ENCODE data around the gene ENPP7. TPM values are rescaled to one million over a fixed set of nuclear protein-coding genes. Genes with fewer than 3 reads are reported as not detected.

Gene ENPP7
- total RNA-seq, 4 donors from 2014 or later, result not detected

GRCh38 chr17:79779084-79779529 is 48.4 kb downstream of the ENPP7 start:
- TF ChIP-seq, protein P1, sequence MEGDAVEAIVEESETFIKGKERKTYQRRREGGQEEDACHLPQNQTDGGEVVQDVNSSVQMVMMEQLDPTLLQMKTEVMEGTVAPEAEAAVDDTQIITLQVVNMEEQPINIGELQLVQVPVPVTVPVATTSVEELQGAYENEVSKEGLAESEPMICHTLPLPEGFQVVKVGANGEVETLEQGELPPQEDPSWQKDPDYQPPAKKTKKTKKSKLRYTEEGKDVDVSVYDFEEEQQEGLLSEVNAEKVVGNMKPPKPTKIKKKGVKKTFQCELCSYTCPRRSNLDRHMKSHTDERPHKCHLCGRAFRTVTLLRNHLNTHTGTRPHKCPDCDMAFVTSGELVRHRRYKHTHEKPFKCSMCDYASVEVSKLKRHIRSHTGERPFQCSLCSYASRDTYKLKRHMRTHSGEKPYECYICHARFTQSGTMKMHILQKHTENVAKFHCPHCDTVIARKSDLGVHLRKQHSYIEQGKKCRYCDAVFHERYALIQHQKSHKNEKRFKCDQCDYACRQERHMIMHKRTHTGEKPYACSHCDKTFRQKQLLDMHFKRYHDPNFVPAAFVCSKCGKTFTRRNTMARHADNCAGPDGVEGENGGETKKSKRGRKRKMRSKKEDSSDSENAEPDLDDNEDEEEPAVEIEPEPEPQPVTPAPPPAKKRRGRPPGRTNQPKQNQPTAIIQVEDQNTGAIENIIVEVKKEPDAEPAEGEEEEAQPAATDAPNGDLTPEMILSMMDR (IDR thresholded peaks at IDR 0.05), result no peak
- no peak for ATAC-seq (ENCODE audit: low FRiP score)

DNA sequence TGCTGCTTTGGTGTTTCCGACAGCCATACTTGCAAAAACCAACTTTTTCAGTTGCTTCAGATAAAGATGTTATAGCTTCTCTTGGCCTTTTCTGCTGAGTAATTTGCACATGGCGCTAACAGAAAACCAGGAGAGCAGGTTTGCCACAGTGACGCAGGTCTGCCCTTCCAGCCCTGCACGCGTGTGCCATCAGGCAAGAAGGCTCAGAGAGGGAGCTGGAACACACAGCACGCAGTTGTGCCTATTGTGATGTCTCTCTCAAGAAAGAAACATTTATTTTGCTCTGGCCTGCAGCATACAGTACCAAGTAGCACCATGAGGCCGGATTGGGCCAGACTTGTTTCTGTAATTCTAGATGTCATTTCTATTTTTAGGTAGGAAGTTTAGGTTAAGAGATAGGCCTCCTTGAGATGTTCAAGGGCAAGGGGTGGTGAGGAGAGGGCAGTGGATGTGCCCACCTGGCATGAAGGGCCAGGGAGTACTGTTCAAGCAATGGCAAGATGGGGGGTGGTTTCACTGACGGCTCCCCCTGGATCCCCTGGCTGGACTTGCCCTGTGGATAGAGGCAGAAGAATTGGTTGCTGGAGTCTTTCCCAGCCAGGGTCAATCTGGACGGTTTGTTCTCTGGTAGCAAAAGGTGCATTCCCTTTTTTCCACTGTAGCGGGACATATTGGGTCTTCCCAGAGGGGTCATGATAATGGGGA is 49.1 kb downstream of the ENPP7 start:
- DNase-seq (ENCODE audit: low spot score) (no peak), ATAC-seq (ENCODE audit: low FRiP score) (no peak)
- TF ChIP-seq, protein P1 (IDR thresholded peaks at IDR 0.05), result no peak

More at GRCh38 chr17:79779084-79779529, 48.4 kb downstream of the ENPP7 start:
- DNase-seq (ENCODE audit: low spot score), result no peak

GRCh38 chr17:79781012-79781650 is 50.4 kb downstream of the ENPP7 start:
- ATAC-seq (ENCODE audit: low FRiP score) (no peak), DNase-seq (ENCODE audit: low spot score) (no peak)
- TF ChIP-seq, protein P1 (IDR thresholded peaks at IDR 0.05), result no peak

DNA sequence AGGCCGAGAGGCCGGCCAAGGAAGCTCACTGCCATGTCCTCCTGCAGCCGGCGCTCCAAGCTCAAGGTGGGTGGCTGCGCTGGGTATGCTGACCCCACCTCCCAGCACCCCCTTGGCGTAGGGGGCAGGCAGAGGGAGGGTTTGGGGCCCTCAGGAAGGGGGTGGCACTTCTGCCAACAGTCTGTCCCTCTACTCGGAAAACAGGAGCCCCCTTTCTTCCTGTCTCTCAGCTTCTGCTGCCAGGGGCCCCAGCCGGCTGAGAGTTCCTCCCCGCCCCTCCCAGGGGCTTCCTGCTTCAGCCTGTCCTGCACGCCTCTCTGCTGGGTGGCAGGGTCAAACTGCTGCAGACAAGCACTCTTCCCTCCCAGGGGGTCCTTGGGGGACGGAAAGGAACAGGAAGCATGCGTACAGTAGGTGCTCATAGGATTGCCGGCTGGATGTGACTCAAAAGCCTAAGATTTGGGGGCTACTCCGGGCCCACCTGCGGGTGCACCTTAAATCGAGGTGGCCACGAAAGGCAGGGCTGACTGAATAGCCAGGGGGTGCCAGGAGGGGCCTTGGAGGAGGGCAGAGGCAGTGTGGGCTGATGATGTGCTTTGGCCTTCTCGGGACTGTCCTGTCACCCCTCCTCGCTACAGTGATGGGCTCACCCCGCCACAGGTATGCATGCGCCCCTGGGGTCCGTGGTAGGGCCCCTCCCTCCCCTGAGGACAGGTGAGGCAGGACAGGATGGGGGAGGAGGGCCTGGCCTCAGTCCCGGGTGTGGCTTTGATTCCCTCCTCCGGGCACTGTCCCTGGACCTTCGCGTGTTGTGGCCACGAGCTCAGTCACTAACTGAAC is 51.2 kb downstream of the ENPP7 start:
- ATAC-seq (ENCODE audit: low FRiP score), result no peak
- DNase-seq (ENCODE audit: low spot score), result no peak
- TF ChIP-seq, protein P1 (IDR thresholded peaks at IDR 0.05), result no peak

- TF ChIP-seq, protein P1 (IDR thresholded peaks at IDR 0.05), result no peak
- DNase-seq (ENCODE audit: low spot score) (no peak), ATAC-seq (ENCODE audit: low FRiP score) (no peak)
Measured at GRCh38 chr17:79783891-79784290, 53.1 kb downstream of the ENPP7 start.

GRCh38 chr17:79784353-79785016 is 53.7 kb downstream of the ENPP7 start:
- no peak for ATAC-seq (ENCODE audit: low FRiP score)
- TF ChIP-seq, protein P1 (IDR thresholded peaks at IDR 0.05), result no peak
- no peak for DNase-seq (ENCODE audit: low spot score)

All from omental fat pad (tissue), 4 donors.